Activated naive CD4-positive, alpha-beta T cell treated with anti-CD3 and anti-CD28 coated beads, Interleukin-2, amount 50 U/mL, for 72 hours (primary cell): ENCODE results near the gene LRRFIP1. TPM values are rescaled to one million over a fixed set of nuclear protein-coding genes. Genes with fewer than 3 reads are reported as not detected.
"Not testable (repeated sequence)": the region's sequence is repeated elsewhere in the genome, so short reads cannot be mapped to it uniquely, and the experiment has no call there.

Experiments used
- ATAC-seq, 2 donors: fragments of 150-1000 bp; cut with Tn5 transposase; 2 replicates each; pipeline ENCODE4 v1.10.0; 2021; ENCODE audit warnings: mild to moderate bottlenecking in 2 of 2, moderate library complexity in 2 of 2
- DNase-seq, 2 donors: peaks; one replicate each; pipeline ENCODE4 v3.0.0; 2021 to 2022; ENCODE audit warnings: low spot score in 2 of 2
- H3K27ac Mint-ChIP-seq, 2 donors: one replicate each; pipeline ENCODE4 v1.8.0; 2022; ENCODE audit warnings: mild to moderate bottlenecking in 2 of 2, mixed read lengths in 2 of 2
- H3K36me3 Mint-ChIP-seq, 2 donors: one replicate each; pipeline ENCODE4 v1.8.0; 2022; ENCODE audit warnings: mixed read lengths in 2 of 2
- H3K9me3 Mint-ChIP-seq, 2 donors: one replicate each; pipeline ENCODE4 v1.8.0; 2022; ENCODE audit warnings: mixed read lengths in 2 of 2
- total RNA-seq, 2 donors: library from RNA; stranded (reverse); gene quantifications; one replicate each; pipeline ENCODE4 v1.2.3, GENCODE V29; 2022

Gene LRRFIP1
- total RNA-seq, 2 donors from 2014 or later: 190 to 193 TPM

GRCh38 chr2:237606522-237606921 lies 20.9 kb upstream of the LRRFIP1 start:
- H3K27ac Mint-ChIP-seq, H3K36me3 Mint-ChIP-seq, DNase-seq, ATAC-seq, H3K9me3 Mint-ChIP-seq: not testable (repeated sequence)

- no peak for ATAC-seq
- Mint-ChIP-seq H3K9me3 (no peaks in the 10 kb centered on the region), H3K36me3 (no peaks in the 10 kb centered on the region), H3K27ac (peak overlapping the region in 1 of 2 donors; percentile 63)
- no peak for DNase-seq
Measured at GRCh38 chr2:237612527-237613357, 14.6 kb upstream of the LRRFIP1 start.

DNA sequence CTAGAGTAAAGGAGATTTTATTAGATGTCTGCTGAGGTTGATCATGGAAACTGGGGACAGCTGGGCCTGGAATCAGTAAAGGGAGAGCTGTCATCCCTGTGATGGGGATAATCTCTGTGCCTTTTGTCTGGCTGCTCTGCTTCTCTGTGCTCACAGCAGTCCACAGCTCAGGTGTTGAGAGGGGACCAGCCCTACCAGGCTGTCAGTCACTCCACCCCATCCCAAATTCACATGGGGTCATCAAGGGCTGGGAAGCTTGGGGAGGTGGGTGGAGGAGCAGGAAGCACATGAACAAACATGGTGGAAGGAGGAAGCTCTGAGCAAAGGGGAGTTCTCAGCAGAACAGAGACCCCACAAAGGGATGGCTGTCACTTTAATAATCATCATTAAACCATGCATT lies 13.7 kb upstream of the LRRFIP1 start:
- no peaks in the 10 kb centered on the region for H3K36me3 Mint-ChIP-seq
- DNase-seq: no peak
- H3K27ac Mint-ChIP-seq: no peak overlapping the region
- H3K9me3 Mint-ChIP-seq: no peaks in the 10 kb centered on the region
- ATAC-seq: no peak

- H3K9me3 Mint-ChIP-seq: no peaks in the 10 kb centered on the region
- DNase-seq (no peak), ATAC-seq (no peak)
- H3K36me3 Mint-ChIP-seq: no peaks in the 10 kb centered on the region
- no peak overlapping the region for H3K27ac Mint-ChIP-seq
Measured at GRCh38 chr2:237614151-237614720, 13.2 kb upstream of the LRRFIP1 start.

DNA sequence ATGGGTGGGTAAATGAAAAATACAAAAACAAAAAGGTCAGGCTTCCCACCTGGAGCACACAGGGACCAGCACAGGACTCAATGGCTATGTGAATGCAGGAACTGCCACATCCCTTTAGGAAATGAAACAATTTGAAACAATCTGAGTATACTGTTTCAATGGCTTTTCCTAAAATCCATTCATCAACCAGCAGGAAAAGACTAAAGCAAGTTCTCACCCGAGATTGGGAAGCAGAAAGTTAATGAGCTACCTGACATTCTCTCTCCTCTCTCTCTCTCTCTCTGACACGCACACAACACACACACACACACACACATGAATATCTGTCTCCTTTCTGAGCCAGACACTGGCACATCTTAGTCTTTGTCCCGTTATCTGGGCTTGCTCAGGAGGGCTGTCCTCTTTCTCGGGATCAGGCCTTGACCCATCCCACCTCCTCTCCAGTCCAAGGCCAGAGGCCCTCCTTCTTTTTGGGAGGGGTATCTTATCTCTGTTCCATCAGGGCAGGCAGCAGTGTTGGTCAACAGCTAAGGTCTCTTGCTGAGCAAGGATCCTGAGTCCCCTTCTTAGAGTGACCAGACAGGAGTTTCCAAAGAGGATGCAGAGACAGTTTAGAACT lies 11.6 kb upstream of the LRRFIP1 start:
- no peak for ATAC-seq

GRCh38 chr2:237616373-237616733 lies 11.0 kb upstream of the LRRFIP1 start:
- DNase-seq: no peak
- no peaks in the 10 kb centered on the region for H3K9me3 Mint-ChIP-seq
- no peak for ATAC-seq
- no peak overlapping the region for H3K27ac Mint-ChIP-seq
- H3K36me3 Mint-ChIP-seq: no peaks in the 10 kb centered on the region

More for the DNA sequence above, 11.6 kb upstream of the LRRFIP1 start:
- no peak overlapping the region for H3K27ac Mint-ChIP-seq
- no peaks in the 10 kb centered on the region for H3K9me3 Mint-ChIP-seq
- DNase-seq: no peak
- no peaks in the 10 kb centered on the region for H3K36me3 Mint-ChIP-seq

DNA sequence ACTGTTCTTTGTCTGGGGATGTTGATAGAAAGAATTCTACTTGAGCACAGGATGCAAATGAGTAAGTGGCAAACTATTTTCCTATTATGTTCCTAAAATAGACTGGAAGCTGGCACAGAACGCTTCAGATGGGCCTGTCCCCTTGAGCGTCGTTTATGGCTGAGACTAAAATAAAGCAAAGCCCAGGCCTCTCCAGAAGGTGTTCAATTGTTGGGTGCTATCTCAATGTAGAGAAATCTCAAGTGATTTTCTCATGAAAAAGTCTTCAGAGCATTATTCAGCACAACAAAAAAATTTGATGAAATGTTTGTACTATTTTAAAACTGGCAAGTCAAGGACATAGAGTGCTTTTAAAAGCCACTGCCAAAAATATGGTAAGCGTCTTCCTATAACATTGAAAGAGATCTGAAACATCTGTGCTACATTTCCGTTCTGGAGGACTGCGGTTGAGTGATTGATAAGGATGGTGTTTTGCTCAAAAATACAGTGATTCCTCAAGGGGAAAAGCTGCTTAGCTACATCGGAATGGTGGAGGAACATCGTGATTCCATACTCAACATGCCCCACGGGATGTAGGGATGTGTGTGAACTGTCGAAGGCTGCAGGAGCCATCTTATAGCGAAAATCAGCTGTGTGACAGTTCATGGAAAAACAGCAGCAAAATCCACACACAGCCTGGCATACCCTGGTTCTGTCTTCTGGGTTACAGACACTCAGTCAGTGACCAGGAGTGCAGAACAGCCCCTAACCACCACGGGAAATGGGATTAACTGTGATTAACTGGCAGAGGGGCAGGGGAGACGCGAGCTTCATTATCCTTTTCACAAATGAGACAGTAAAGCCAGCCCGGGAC lies 10.4 kb upstream of the LRRFIP1 start:
- ATAC-seq (peak; percentile 35 to 36), DNase-seq (no peak)
- H3K36me3 Mint-ChIP-seq: no peaks in the 10 kb centered on the region
- no peak overlapping the region for H3K27ac Mint-ChIP-seq
- H3K9me3 Mint-ChIP-seq: no peaks in the 10 kb centered on the region

- ATAC-seq: peak in 1 of 2 donors; percentile 28
Measured at GRCh38 chr2:237617587-237617982, 9.8 kb upstream of the LRRFIP1 start.

GRCh38 chr2:237618449-237618848 lies 8.9 kb upstream of the LRRFIP1 start:
- Mint-ChIP-seq H3K27ac (no peak overlapping the region), H3K9me3 (no peaks in the 10 kb centered on the region), H3K36me3 (no peaks in the 10 kb centered on the region)
- DNase-seq: no peak
- ATAC-seq: no peak

More at GRCh38 chr2:237617587-237617982, 9.8 kb upstream of the LRRFIP1 start:
- H3K9me3 Mint-ChIP-seq: no peaks in the 10 kb centered on the region
- no peaks in the 10 kb centered on the region for H3K36me3 Mint-ChIP-seq
- no peak for DNase-seq
- H3K27ac Mint-ChIP-seq: no peak overlapping the region

GRCh38 chr2:237623428-237624403 lies 3.7 kb upstream of the LRRFIP1 start:
- no peak overlapping the region for H3K27ac Mint-ChIP-seq
- H3K36me3 Mint-ChIP-seq: no peaks in the 10 kb centered on the region
- H3K9me3 Mint-ChIP-seq: no peaks in the 10 kb centered on the region
- no peak for ATAC-seq
- DNase-seq: no peak

- H3K9me3 Mint-ChIP-seq: no peaks in the 10 kb centered on the region
- H3K27ac Mint-ChIP-seq: no peak overlapping the region
- no peaks in the 10 kb centered on the region for H3K36me3 Mint-ChIP-seq
- DNase-seq (no peak), ATAC-seq (no peak)
Measured at GRCh38 chr2:237624565-237624964, 2.8 kb upstream of the LRRFIP1 start.

DNA sequence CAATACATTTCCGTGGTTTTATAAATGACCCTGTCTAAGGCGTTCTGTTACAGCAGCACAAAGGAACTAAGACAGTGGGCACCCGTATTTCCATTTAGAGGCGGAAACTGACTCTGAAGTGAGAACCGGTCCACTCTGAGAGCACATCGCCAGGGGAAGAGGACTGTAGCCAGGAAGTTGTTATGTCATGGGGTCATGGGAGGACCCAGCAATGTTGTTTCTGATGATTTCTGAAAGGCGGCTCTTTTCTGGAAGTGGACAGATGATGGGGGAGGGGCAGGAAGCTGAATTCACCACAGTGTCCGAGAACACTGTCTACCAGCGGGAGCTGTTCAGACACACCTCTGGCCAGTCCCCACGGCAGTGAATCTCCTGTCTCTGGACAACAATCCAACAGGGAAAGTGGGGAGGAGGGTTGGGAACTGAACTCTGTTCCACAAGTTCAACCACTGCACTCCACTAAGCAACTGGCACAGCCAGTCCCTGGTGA lies 2.1 kb upstream of the LRRFIP1 start:
- ATAC-seq (no peak), DNase-seq (no peak)
- Mint-ChIP-seq H3K27ac (no peak overlapping the region), H3K36me3 (no peaks in the 10 kb centered on the region), H3K9me3 (no peaks in the 10 kb centered on the region)

GRCh38 chr2:237625777-237626176 lies 1.6 kb upstream of the LRRFIP1 start:
- DNase-seq (no peak), ATAC-seq (no peak)
- Mint-ChIP-seq H3K36me3 (no peaks in the 10 kb centered on the region), H3K9me3 (no peaks in the 10 kb centered on the region), H3K27ac (no peak overlapping the region)

DNA sequence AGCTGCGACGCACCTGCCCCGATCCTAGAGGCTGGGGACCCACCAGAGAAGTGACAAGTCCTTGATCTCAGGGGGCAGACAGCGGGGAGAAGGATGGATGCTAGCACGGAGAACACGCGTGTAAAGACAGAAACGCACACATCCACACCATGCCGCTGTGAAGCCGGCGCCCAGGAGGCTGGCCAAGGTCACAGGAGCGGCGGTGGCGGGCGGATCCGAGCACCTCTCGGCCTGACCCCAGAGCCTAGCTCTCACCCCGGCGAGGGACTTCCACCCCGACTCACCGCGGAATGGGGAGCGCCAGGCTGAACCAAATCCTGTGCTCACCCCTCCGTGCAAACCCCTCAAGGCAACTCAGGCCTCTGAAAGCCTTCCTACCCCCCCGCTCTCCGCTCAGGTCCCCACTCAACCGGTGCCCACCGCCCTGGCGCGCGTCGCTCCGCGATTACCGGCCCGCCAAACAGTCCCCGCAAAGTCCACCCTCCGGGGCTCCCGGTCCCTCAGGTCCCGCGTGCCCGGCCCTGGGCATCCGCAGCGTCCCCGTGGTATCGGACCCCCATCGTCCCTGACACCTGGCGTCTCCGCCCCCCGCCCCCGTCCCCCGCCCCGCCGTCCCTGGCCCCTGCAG lies 460 bp upstream of the LRRFIP1 start:
- no peaks in the 10 kb centered on the region for H3K36me3 Mint-ChIP-seq
- ATAC-seq: peak; percentile 11 to 23
- no peaks in the 10 kb centered on the region for H3K9me3 Mint-ChIP-seq
- DNase-seq: no peak
- no peak overlapping the region for H3K27ac Mint-ChIP-seq
